ENCODE results near the gene CDC42SE2.
"Not testable (repeated sequence)": the region's sequence is repeated elsewhere in the genome, so short reads cannot be mapped to it uniquely, and the experiment has no call there.

Gene CDC42SE2

DNA sequence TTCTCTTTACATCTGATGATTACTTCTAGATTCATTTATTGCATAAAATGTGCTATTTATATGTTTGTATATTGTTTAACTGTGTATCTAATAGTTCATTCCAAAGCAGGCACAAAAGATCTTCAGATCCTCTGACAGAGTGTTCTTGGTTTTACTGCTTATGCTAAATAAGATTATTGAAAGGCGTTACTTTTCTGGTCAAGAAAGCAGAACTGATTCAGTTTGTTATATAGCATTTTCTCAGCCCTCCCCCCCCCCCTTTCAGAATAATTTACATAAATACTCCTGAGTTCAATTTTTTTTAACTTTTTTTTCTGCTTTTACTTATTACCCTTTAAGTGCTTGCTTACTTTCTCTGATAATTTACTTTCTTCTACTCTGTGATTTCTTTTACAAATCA, 15.4 kb downstream of the CDC42SE2 start:
- DNase-seq, result no peak

DNA sequence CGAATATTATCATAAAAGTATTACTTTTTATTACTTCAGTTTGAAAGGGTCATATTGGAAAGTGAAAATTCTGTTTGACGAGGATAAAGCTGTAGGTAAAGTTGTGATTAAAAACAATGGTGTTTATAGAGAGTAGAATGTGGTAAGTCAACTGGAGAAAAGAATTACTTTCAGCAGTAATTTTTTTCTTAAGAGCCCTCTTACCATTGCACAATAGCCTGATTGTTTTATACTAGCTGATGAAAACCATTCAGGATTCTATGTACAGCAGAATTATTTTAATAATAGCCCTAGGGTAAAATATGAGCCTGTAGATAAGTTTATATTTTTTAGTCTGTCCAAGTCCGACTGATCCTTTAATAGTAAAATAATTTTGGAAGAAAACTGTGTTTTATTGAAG, 16.6 kb downstream of the CDC42SE2 start:
- DNase-seq, result no peak

DNA sequence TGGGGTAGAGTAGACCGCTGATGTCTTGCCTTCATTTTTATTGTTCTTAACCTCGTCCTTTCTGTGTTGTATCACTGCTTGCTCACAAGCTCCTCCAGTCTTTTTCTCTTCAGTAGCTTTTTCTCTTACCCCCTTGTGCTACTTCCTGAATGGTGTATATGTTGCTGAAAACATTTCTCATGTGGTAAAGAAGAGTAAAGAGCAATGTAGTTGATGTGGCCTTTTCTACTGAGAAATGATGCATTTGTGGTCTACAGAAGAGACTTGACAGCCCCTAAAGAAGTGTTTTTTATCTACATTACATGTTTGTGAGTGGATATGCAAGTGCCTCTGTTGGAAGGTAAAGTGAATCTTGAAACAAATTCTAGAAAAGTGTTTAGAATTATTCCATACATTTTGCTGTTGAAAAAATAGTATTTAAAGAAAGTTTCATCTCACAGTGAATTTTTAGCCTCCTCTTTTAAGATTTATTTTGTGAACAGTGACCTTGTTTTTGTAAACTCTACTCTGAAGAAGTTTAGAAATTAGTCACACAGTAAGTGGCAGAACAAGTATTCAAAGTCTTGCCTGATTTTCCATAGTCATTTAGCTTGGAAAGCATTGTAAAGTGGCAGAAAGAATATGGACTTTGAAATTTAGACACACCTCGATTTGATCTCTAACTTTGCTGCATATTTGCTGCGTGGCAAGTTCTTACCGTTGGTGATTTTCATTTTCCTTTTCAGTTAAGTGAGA, 17.4 kb downstream of the CDC42SE2 start:
- no peak for DNase-seq

GRCh38 chr5:131281868-131282234, 18.0 kb downstream of the CDC42SE2 start:
- no peak for DNase-seq

GRCh38 chr5:131282235-131282634, 18.4 kb downstream of the CDC42SE2 start:
- no peak for DNase-seq

- no peak for DNase-seq
Observed at GRCh38 chr5:131285703-131286399, 22.0 kb downstream of the CDC42SE2 start.

GRCh38 chr5:131286400-131286715, 22.5 kb downstream of the CDC42SE2 start:
- no peak for DNase-seq

GRCh38 chr5:131288328-131288727, 24.5 kb downstream of the CDC42SE2 start:
- DNase-seq, result no peak

DNA sequence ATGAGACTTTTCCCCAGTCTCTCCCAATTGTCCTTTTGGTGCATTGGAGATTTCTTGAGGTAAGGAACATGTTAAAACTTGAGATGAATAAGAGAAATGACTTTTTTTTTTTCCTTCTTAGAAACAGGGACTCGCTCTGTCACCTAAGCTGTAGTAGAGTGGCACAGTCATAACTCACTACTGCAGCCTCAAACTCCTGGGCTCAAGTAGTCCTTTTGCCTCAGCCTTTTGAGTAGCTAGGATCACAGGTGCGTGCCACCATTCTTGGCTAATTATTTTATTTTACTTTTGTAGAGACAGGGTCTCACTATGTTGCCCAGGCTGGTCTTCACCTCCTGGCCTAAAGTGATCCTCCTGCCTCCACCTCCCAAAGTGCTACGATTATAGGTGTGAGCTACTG, 25.9 kb downstream of the CDC42SE2 start:
- no peak for DNase-seq

- DNase-seq, result no peak
Observed at GRCh38 chr5:131296213-131296672, 32.4 kb downstream of the CDC42SE2 start.

DNA sequence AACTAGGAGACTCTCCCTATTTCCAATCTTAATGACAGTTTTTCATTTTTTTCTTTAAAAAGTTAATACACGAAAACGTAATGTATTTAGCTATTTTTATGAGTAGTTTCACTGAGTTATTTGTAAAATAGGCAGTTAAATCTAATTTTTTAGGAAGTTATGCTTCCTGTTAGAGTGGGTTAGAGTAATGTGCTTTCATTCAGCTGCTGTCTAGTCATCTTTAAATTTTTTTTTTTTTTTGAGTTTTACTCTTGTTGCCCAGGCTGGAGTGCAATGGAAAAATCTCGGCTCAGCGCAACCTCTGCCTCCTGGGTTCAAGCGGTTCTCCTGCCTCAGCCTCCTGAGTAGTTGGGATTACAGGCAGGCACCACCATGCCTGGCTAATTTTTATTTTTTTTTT, 34.0 kb downstream of the CDC42SE2 start:
- no peak for DNase-seq

DNA sequence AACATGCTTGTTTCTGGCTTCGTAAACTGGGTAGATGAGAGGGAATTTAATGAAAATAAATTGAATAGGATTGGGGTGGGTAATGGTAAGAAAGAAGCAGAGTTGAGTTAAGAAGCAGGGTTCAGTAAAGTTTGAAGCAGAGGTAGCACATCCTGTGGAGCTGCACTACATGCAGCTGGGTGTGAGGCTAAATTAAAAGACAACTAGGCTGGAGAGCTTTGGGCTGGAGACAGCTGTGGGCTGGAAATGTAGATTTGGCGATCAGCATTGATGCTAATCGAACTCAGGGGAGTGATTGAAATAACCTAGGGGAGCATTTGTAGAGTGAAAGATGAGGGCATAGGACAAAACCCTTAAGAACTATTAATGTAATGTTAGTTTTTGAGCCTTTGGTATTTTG, 35.6 kb downstream of the CDC42SE2 start:
- DNase-seq, result no peak

GRCh38 chr5:131302506-131302905, 38.7 kb downstream of the CDC42SE2 start:
- no peak for DNase-seq

- no peak for DNase-seq
Observed at GRCh38 chr5:131303537-131303936, 39.7 kb downstream of the CDC42SE2 start.

- no peak for DNase-seq
Observed at GRCh38 chr5:131304414-131304813, 40.6 kb downstream of the CDC42SE2 start.

GRCh38 chr5:131305138-131305689, 41.4 kb downstream of the CDC42SE2 start:
- no peak for DNase-seq

- no peak for DNase-seq
Observed at GRCh38 chr5:131305906-131306305, 42.1 kb downstream of the CDC42SE2 start.

DNA sequence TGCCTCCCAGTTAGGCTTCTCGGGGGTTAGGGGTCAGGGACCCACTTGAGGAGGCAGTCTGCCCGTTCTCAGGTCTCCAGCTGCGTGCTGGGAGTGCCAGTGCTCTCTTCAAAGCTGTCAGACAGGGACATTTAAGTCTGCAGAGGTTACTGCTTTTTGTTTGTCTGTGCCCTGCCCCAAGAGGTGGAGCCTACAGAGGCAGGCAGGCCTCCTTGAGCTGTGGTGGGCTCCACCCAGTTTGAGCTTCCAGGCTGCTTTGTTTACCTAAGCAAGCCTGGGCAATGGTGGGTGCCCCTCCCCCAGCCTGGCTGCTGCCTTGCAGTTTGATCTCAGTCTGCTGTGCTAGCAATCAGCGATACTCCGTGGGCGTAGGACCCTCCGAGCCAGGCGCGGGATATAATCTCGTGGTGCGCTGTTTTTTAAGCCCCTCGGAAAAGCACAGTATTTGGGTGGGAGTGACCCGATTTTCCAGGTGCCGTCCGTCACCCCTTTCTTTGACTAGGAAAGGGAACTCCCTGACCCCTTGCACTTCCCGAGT, 48.5 kb downstream of the CDC42SE2 start:
- not testable (repeated sequence) for DNase-seq

DNA sequence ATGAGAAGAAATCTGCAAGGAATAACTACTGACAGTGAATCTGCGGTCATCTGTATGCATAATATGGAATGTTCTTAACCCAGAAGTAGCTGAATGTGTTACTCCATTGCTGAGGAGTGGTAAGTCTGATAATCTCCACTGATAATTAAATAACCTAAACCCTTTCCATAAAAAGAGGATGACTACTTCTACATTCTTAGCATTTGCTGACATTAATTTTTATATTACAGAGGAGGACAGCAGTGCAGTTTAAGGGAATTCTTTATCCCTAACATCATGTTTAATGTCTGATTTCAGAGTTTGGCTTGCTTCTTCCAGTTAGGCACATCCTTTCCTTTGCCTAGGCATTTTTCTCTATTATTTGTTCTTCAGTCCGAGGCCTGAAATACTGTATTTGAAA, 52.2 kb downstream of the CDC42SE2 start:
- no peak for DNase-seq

DNA sequence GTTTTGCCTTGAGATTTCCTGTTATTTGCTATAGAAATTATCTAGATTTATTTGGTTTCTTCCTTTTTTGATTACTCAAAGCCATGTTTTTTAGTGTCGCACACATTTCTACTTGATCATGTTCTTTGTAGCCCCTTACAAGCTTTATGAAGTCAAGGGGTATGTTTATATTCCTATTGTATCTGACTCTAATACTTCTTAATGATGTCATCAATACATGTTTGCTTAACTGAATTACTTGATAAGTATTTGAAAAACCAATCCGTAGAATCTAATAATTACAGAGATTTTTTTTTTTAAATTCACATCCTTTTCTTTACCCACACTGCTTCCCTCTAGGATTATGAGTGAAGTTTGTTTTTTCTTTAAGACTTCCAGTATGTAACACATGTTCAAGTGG, 53.0 kb downstream of the CDC42SE2 start:
- no peak for DNase-seq

GRCh38 chr5:131318455-131318854, 54.6 kb downstream of the CDC42SE2 start:
- no peak for DNase-seq

- no peak for DNase-seq
Observed at GRCh38 chr5:131321066-131321465, 57.2 kb downstream of the CDC42SE2 start.

DNA sequence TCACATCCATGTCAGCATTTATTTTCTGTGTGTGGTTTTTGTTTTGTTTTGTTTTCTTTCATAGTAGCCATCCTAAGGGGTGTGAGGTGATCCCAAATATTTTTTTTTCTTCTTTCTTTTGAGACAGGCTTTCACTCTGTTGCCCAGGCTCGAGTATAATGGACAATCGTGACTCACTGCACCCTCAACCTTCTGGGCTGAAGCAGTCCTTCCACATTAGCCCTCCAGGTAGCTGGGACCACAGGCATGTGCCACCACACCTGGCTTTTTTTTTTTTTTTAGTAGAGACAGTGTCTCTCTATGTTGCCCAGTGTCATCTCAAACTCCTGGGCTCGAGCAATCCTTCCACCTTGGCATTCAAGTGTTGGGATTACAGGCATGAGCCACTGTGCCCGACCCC, 59.1 kb downstream of the CDC42SE2 start:
- no peak for DNase-seq

DNA sequence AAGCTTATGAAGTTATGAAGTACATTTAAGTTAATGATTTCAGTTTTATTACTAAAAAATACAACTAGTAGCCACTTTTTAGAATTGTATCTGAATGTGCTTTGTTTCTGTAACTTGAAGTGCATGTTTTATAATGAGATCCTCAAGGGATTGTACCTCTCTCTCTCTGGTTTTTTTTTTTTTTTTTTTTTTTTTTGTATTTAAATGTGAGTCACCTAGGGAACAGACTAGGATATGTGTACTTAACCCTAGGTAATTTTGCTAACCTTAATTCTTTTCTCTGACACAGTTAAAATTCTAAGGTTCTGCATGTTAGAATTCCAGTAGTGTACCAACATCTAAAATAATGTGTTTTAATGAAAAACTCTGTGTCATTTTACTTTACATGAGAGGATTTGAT, 59.5 kb downstream of the CDC42SE2 start:
- DNase-seq, result no peak

Measured in retina (tissue), 1 donor.